Mesenchymal stem cell (in vitro differentiated cells and primary cell): ENCODE data around the gene STON1.

Experiments used
- DNase-seq: peaks from one replicate; pipeline ENCODE4 v3.0.0-alpha.2; 2013
- H2AFZ ChIP-seq: one replicate; pipeline ENCODE4 v1.6.1; 2013; ENCODE audit warnings: low read depth, mild to moderate bottlenecking, control low read depth, inconsistent platforms, low read length, moderate library complexity
- H2AK5ac ChIP-seq: 2 replicates; pipeline ENCODE4 v1.6.1; 2013; ENCODE audit warnings: low read length, moderate library complexity, mild to moderate bottlenecking, inconsistent platforms; ENCODE audit not compliant: severe bottlenecking
- H2BK120ac ChIP-seq: one replicate; pipeline ENCODE4 v1.6.1; 2013; ENCODE audit warnings: low read depth, mild to moderate bottlenecking, inconsistent platforms, low read length, moderate library complexity
- H2BK12ac ChIP-seq, 2 experiments: one replicate each; pipeline ENCODE4 v1.6.1; 2013; ENCODE audit warnings: inconsistent platforms in 2 of 2, low read length in 2 of 2, mild to moderate bottlenecking in 2 of 2, moderate library complexity in 2 of 2, control low read depth in 1 of 2
- H2BK15ac ChIP-seq: one replicate; pipeline ENCODE4 v1.6.1; 2013; ENCODE audit warnings: mild to moderate bottlenecking, low read depth, inconsistent platforms; ENCODE audit not compliant: poor library complexity, severe bottlenecking
- H2BK5ac ChIP-seq: 2 replicates; pipeline ENCODE4 v1.6.1; 2013; ENCODE audit warnings: low read depth, mild to moderate bottlenecking, low read length, control low read depth, inconsistent platforms; ENCODE audit not compliant: poor library complexity, severe bottlenecking
- H3K14ac ChIP-seq, 2 experiments: one replicate each; pipeline ENCODE4 v1.6.1; 2013; ENCODE audit warnings: inconsistent platforms in 2 of 2, low read length in 2 of 2, control low read depth in 1 of 2, mild to moderate bottlenecking in 1 of 2, moderate library complexity in 1 of 2
- H3K18ac ChIP-seq, 2 experiments: one replicate each; pipeline ENCODE4 v1.6.1; 2013; ENCODE audit warnings: inconsistent platforms in 2 of 2, low read length in 2 of 2, control low read depth in 1 of 2, low read depth in 1 of 2, mild to moderate bottlenecking in 1 of 2
- H3K23ac ChIP-seq, 2 experiments: one replicate each; pipeline ENCODE4 v1.6.1; 2013; ENCODE audit warnings: inconsistent platforms in 2 of 2, low read length in 2 of 2, mild to moderate bottlenecking in 2 of 2, moderate library complexity in 2 of 2, control low read depth in 1 of 2
- H3K27ac ChIP-seq: 2 replicates; pipeline ENCODE4 v1.5.1; 2013; ENCODE audit warnings: mild to moderate bottlenecking, moderate library complexity, low read length, control low read depth, inconsistent platforms; ENCODE audit not compliant: poor library complexity, severe bottlenecking
- H3K27me3 ChIP-seq, 2 experiments: 2 replicates each; pipeline versions ENCODE4 v1.6.1 to v1.7.0; 2013; ENCODE audit warnings: low read length in 2 of 2, mild to moderate bottlenecking in 2 of 2, moderate library complexity in 2 of 2, control low read depth in 1 of 2, inconsistent platforms in 1 of 2; ENCODE audit not compliant: control insufficient read depth in 1 of 2, insufficient read depth in 1 of 2
- H3K36me3 ChIP-seq, 2 experiments: 2 replicates each; pipeline versions ENCODE4 v1.6.1 to v1.7.0; 2013; ENCODE audit warnings: low read length in 2 of 2, control low read depth in 1 of 2, inconsistent platforms in 1 of 2, low read depth in 1 of 2, mild to moderate bottlenecking in 1 of 2; ENCODE audit not compliant: insufficient read depth in 2 of 2, control insufficient read depth in 1 of 2
- H3K4ac ChIP-seq, 2 experiments: one replicate each; pipeline ENCODE4 v1.6.1; 2013; ENCODE audit warnings: inconsistent platforms in 2 of 2, low read length in 2 of 2, mild to moderate bottlenecking in 2 of 2, moderate library complexity in 2 of 2, control low read depth in 1 of 2, low read depth in 1 of 2
- H3K4me1 ChIP-seq: 2 replicates; pipeline ENCODE4 v1.6.1; 2013; ENCODE audit warnings: low read depth, low read length, control low read depth; ENCODE audit not compliant: control insufficient read depth, insufficient read depth
- H3K4me2 ChIP-seq: 2 replicates; pipeline ENCODE4 v1.6.1; 2013; ENCODE audit warnings: low read length, mild to moderate bottlenecking, inconsistent platforms; ENCODE audit not compliant: poor library complexity, severe bottlenecking
- H3K4me3 ChIP-seq, 2 experiments: 2 replicates each; pipeline versions ENCODE4 v1.5.1 to v1.7.0; 2013; ENCODE audit warnings: low read length in 2 of 2, mild to moderate bottlenecking in 2 of 2, control low read depth in 1 of 2, low read depth in 1 of 2; ENCODE audit not compliant: insufficient read depth in 1 of 2
- H3K79me1 ChIP-seq: replicated peaks from 2 replicates; pipeline ENCODE4 v1.6.1; 2013; ENCODE audit warnings: mild to moderate bottlenecking, control low read depth, low read length, inconsistent platforms; ENCODE audit not compliant: poor library complexity, severe bottlenecking
- H3K9ac ChIP-seq: 2 replicates; pipeline ENCODE4 v1.7.0; 2013; ENCODE audit warnings: mild to moderate bottlenecking, low read length, moderate library complexity
- H3K9me3 ChIP-seq: 2 replicates; pipeline ENCODE4 v1.7.0; 2013; ENCODE audit warnings: mild to moderate bottlenecking, low read length; ENCODE audit not compliant: control insufficient read depth
- H4K8ac ChIP-seq: one replicate; pipeline ENCODE4 v1.6.1; 2013; ENCODE audit warnings: inconsistent platforms, mild to moderate bottlenecking, low read length, moderate library complexity
- H4K91ac ChIP-seq: one replicate; pipeline ENCODE4 v1.6.1; 2013; ENCODE audit warnings: mild to moderate bottlenecking, low read length, inconsistent platforms
- WGBS: methylation state at CpG from one replicate; pipeline ENCODE4 v1.1.7; 2013; ENCODE audit warnings: mixed read lengths; 5-methylcytosine and 5-hydroxymethylcytosine counted together

Gene STON1

GRCh38 chr2:48528431-48528830, 1.5 kb upstream of the STON1 start:
- Histone ChIP-seq H2AK5ac (peak overlapping the region; percentile 80), H3K79me1 (peaks cover 4% of the 10 kb centered on the region), H2BK12ac (no peak overlapping the region), H3K27ac (no peak overlapping the region), H2BK5ac (no peak overlapping the region), H3K36me3 (peaks cover 2 to 4% of the 10 kb centered on the region in 2 experiments), H4K8ac (no peak overlapping the region), H3K9me3 (no peaks in the 10 kb centered on the region), H3K14ac (no peak overlapping the region), H3K4me1 (peaks cover 15% of the 10 kb centered on the region), H2AFZ (no peak overlapping the region), H3K18ac (no peak overlapping the region), H3K9ac (no peak overlapping the region), H2BK120ac (no peak overlapping the region), H4K91ac (peak overlapping the region; percentile 15), H3K4me3 (no peak overlapping the region), H2BK15ac (no peak overlapping the region), H3K27me3 (no peaks in the 10 kb centered on the region), H3K23ac (no peak overlapping the region), H3K4me2 (no peak overlapping the region), H3K4ac (no peak overlapping the region)
- WGBS = 90% methylated on average over 5 of the region's 5 CpGs
- DNase-seq = no peak

- H3K23ac ChIP-seq = peak overlapping the region in 1 of 2 experiments; percentile 37
- H3K9me3 ChIP-seq = no peaks in the 10 kb centered on the region
- H2AFZ ChIP-seq = no peak overlapping the region
- H3K36me3 ChIP-seq = peaks cover 2 to 4% of the 10 kb centered on the region in 2 experiments
- H3K4ac ChIP-seq = peak overlapping the region; percentile 9 to 35
- H2BK120ac ChIP-seq = no peak overlapping the region
- no peak overlapping the region for H3K27ac ChIP-seq
- H3K9ac ChIP-seq = no peak overlapping the region
- peaks cover 15% of the 10 kb centered on the region for H3K4me1 ChIP-seq
- peak overlapping the region; percentile 25 for H3K4me2 ChIP-seq
- peak overlapping the region in 1 of 2 experiments; percentile 13 for H3K14ac ChIP-seq
- H2BK15ac ChIP-seq = peak overlapping the region; percentile 52
- peak overlapping the region; percentile 83 for H4K91ac ChIP-seq
- peak overlapping the region; percentile 77 for H4K8ac ChIP-seq
- no peak for DNase-seq
- H3K27me3 ChIP-seq = no peaks in the 10 kb centered on the region
- H3K18ac ChIP-seq = peak overlapping the region; percentile 33 to 79
- peak overlapping the region; percentile 83 for H2AK5ac ChIP-seq
- no peak overlapping the region for H2BK5ac ChIP-seq
- WGBS = 29% methylated on average over 6 of the region's 7 CpGs
- peak overlapping the region; percentile 66 to 69 for H2BK12ac ChIP-seq
- no peak overlapping the region for H3K4me3 ChIP-seq
- peaks cover 4% of the 10 kb centered on the region for H3K79me1 ChIP-seq
Observed at GRCh38 chr2:48529194-48529593, 760 bp upstream of the STON1 start.

DNA sequence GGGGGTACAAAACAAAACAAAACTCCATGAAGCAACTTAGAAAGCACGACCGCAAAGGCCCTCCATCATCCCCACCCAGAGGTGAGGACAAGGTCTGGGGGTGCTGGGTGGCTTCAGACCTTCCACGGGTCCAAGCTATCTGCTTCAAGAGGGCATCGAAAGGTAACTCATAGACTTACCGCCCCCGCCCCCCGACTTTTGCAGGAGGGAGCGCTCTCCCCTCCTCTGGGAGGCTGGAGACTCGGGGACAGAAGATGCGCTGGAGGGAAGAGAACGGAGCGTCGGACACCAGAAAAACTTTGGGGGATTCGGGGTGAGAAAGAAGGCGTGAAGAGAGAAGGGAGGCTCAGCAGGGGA, 300 bp upstream of the STON1 start:
- Histone ChIP-seq H2BK120ac (peak overlapping the region; percentile 87), H3K18ac (peak overlapping the region; percentile 79 to 97), H2BK12ac (peak overlapping the region in 1 of 2 experiments; percentile 21), H3K14ac (no peak overlapping the region), H3K27ac (no peak overlapping the region), H2AFZ (peak overlapping the region; percentile 73), H2BK15ac (no peak overlapping the region), H3K27me3 (no peaks in the 10 kb centered on the region), H3K9ac (peak overlapping the region; percentile 75), H3K4ac (peak overlapping the region in 1 of 2 experiments; percentile 88), H3K4me3 (peak overlapping the region; percentile 78 to 79), H3K36me3 (peaks cover 0 to 4% of the 10 kb centered on the region in 2 experiments), H3K9me3 (no peaks in the 10 kb centered on the region), H2AK5ac (no peak overlapping the region), H4K8ac (peak overlapping the region; percentile 84), H2BK5ac (no peak overlapping the region), H4K91ac (peak overlapping the region; percentile 34), H3K4me1 (peaks cover 15% of the 10 kb centered on the region), H3K23ac (no peak overlapping the region), H3K79me1 (peaks cover 4% of the 10 kb centered on the region), H3K4me2 (peak overlapping the region; percentile 98)
- no peak for DNase-seq
- 2% methylated on average over 6 of the region's 15 CpGs for WGBS

GRCh38 chr2:48531141-48531648, 1.2 kb downstream of the STON1 start:
- Histone ChIP-seq H3K4ac (peak overlapping the region in 1 of 2 experiments; percentile 24), H3K4me1 (peaks cover 15% of the 10 kb centered on the region), H3K27me3 (no peaks in the 10 kb centered on the region), H2BK120ac (no peak overlapping the region), H3K36me3 (peaks cover 0 to 2% of the 10 kb centered on the region in 2 experiments), H3K14ac (no peak overlapping the region), H3K4me3 (peak overlapping the region in 1 of 2 experiments; percentile 89), H3K18ac (peak overlapping the region in 1 of 2 experiments; percentile 14), H4K91ac (no peak overlapping the region), H3K4me2 (peak overlapping the region; percentile 80), H2AFZ (no peak overlapping the region), H2BK12ac (no peak overlapping the region), H2BK15ac (no peak overlapping the region), H3K9ac (peak overlapping the region; percentile 87), H2BK5ac (no peak overlapping the region), H3K79me1 (peaks cover 4% of the 10 kb centered on the region), H3K27ac (peak overlapping the region; percentile 76), H3K9me3 (no peaks in the 10 kb centered on the region), H3K23ac (no peak overlapping the region), H4K8ac (no peak overlapping the region), H2AK5ac (no peak overlapping the region)
- WGBS = 3% methylated on average over 5 of the region's 6 CpGs
- DNase-seq = peak; percentile 99
